Activated B cell treated with CpG ODN at 0.5 μM for 24 hours (primary cell): ENCODE results near the gene TMEM108. TPM values are rescaled to one million over a fixed set of nuclear protein-coding genes. Genes with fewer than 3 reads are reported as not detected.

Experiments used
- ATAC-seq: fragments of 200-7000 bp; cut with Tn5 transposase; one replicate; pipeline ENCODE4 v1.10.0; 2021; ENCODE audit warnings: low read depth, mild to moderate bottlenecking, moderate library complexity
- CTCF ChIA-PET: fragments of 350-600 bp; sonication (Branson Sonifier 250); formaldehyde crosslinking; loops from one replicate; lab custom pipeline; 2021; ENCODE audit warnings: antibody characterized with exemption; lab: Charles Lee
- POLR2A ChIA-PET: fragments of 350-600 bp; sonication (Branson Sonifier 250); formaldehyde crosslinking; loops from one replicate; lab custom pipeline; 2021; ENCODE audit warnings: antibody characterized with exemption; lab: Charles Lee
- DNase-seq: peaks from one replicate; pipeline ENCODE4 v3.0.0; 2022
- H3K27ac Mint-ChIP-seq: one replicate; pipeline ENCODE4 v1.8.0; 2020; ENCODE audit warnings: mixed read lengths
- H3K27me3 Mint-ChIP-seq: one replicate; pipeline ENCODE4 v1.8.0; 2021; ENCODE audit warnings: mixed read lengths
- H3K36me3 Mint-ChIP-seq: one replicate; pipeline ENCODE4 v1.8.0; 2021; ENCODE audit warnings: low read depth, mixed read lengths
- H3K4me1 Mint-ChIP-seq: one replicate; pipeline ENCODE4 v1.8.0; 2021; ENCODE audit warnings: mixed read lengths
- H3K4me3 Mint-ChIP-seq: one replicate; pipeline ENCODE4 v1.8.0; 2020; ENCODE audit warnings: mild to moderate bottlenecking, mixed read lengths
- H3K9me3 Mint-ChIP-seq: one replicate; pipeline ENCODE4 v1.8.0; 2020; ENCODE audit warnings: mixed read lengths
- CTCF ChIP-seq: fragments of 200-600 bp; IDR thresholded peaks from one replicate; pipeline ENCODE4 v1.8.0; 2022; ENCODE audit warnings: antibody characterized with exemption, mild to moderate bottlenecking
- intact Hi-C: fragments of 100-400 bp; cut with micrococcal nuclease; formaldehyde crosslinking; loops from one replicate; pipeline ENCODE4 v1.15.1; 2024
- total RNA-seq: library from RNA; stranded (reverse); gene quantifications from 2 replicates; pipeline ENCODE4 v1.2.3, GENCODE V29; 2022

TMEM108 gene
- total RNA-seq, 1 donor from 2014 or later = not detected

GRCh38 chr3:133119176-133119575, 81.0 kb downstream of the TMEM108 start:
- ChIA-PET CTCF (no interaction called here), POLR2A (no interaction called here)
- Mint-ChIP-seq H3K36me3 (no peaks in the 10 kb centered on the region), H3K27me3 (peaks cover 2% of the 10 kb centered on the region), H3K27ac (no peak overlapping the region), H3K9me3 (no peaks in the 10 kb centered on the region), H3K4me1 (no peaks in the 10 kb centered on the region), H3K4me3 (no peak overlapping the region)
- TF ChIP-seq CTCF = no peak
- intact Hi-C loops = no loop called here
- no peak for DNase-seq
- no peak for ATAC-seq

GRCh38 chr3:133121450-133121849, 83.3 kb downstream of the TMEM108 start:
- CTCF ChIA-PET = no interaction called here
- intact Hi-C loops = no loop called here
- no peak for TF ChIP-seq CTCF
- H3K36me3 Mint-ChIP-seq = no peaks in the 10 kb centered on the region
- H3K4me3 Mint-ChIP-seq = no peak overlapping the region
- peaks cover 5% of the 10 kb centered on the region for H3K27me3 Mint-ChIP-seq
- H3K27ac Mint-ChIP-seq = no peak overlapping the region
- ATAC-seq = no peak
- no peaks in the 10 kb centered on the region for H3K4me1 Mint-ChIP-seq
- no peaks in the 10 kb centered on the region for H3K9me3 Mint-ChIP-seq
- no peak for DNase-seq
- POLR2A ChIA-PET = no interaction called here

GRCh38 chr3:133123636-133124035, 85.4 kb downstream of the TMEM108 start:
- no peaks in the 10 kb centered on the region for H3K9me3 Mint-ChIP-seq

GRCh38 chr3:133124511-133124910, 86.3 kb downstream of the TMEM108 start:
- POLR2A ChIA-PET = interaction anchor here (0.6 kb wide), 1 partner anchor 452 kb away, joined by 4 read pairs; no protein-coding TSS in a partner anchor
- intact Hi-C loops = no loop called here
- CTCF ChIA-PET = no interaction called here
- H3K27me3 Mint-ChIP-seq = peaks cover 5% of the 10 kb centered on the region
- no peak for DNase-seq
- no peaks in the 10 kb centered on the region for H3K9me3 Mint-ChIP-seq
- H3K27ac Mint-ChIP-seq = no peak overlapping the region
- no peak for ATAC-seq
- no peak overlapping the region for H3K4me3 Mint-ChIP-seq
- H3K4me1 Mint-ChIP-seq = no peaks in the 10 kb centered on the region
- TF ChIP-seq CTCF = no peak
- H3K36me3 Mint-ChIP-seq = no peaks in the 10 kb centered on the region

More at GRCh38 chr3:133123636-133124035, 85.4 kb downstream of the TMEM108 start:
- TF ChIP-seq CTCF = no peak
- ATAC-seq (no peak), DNase-seq (no peak)
- Mint-ChIP-seq H3K27me3 (peaks cover 5% of the 10 kb centered on the region), H3K27ac (no peak overlapping the region), H3K4me1 (no peaks in the 10 kb centered on the region), H3K36me3 (no peaks in the 10 kb centered on the region), H3K4me3 (no peak overlapping the region)
- intact Hi-C loops = no loop called here
- ChIA-PET CTCF (no interaction called here), POLR2A (no interaction called here)

- H3K4me3 Mint-ChIP-seq = no peak overlapping the region
- no peak for TF ChIP-seq CTCF
- H3K4me1 Mint-ChIP-seq = no peaks in the 10 kb centered on the region
- H3K27me3 Mint-ChIP-seq = peaks cover 5% of the 10 kb centered on the region
- POLR2A ChIA-PET = no interaction called here
- intact Hi-C loops = no loop called here
- ATAC-seq = no peak
- DNase-seq = no peak
- CTCF ChIA-PET = no interaction called here
- H3K27ac Mint-ChIP-seq = no peak overlapping the region
- H3K36me3 Mint-ChIP-seq = no peaks in the 10 kb centered on the region
- H3K9me3 Mint-ChIP-seq = no peaks in the 10 kb centered on the region
Measured at GRCh38 chr3:133125171-133125570, 87.0 kb downstream of the TMEM108 start.
